Measurements from ENCODE around the gene MYO3B.

MYO3B gene

GRCh38 chr2:170651624-170652325 lies 473.8 kb downstream of the MYO3B start:
- no peak for TF ChIP-seq CTCF (IDR thresholded peaks at IDR 0.05; ENCODE audit: low read depth, low read length)
- no peak overlapping the region for H3K4me3 ChIP-seq (replicated peaks in 1 of 2; ENCODE audit: low read depth in 2 of 2, low read length in 2 of 2)
- no peak for DNase-seq (ENCODE audit: low read depth in 2 of 2)

GRCh38 chr2:170652637-170653417 lies 474.9 kb downstream of the MYO3B start:
- no peak for DNase-seq (ENCODE audit: low read depth in 2 of 2)
- no peak overlapping the region for H3K4me3 ChIP-seq (replicated peaks in 1 of 2; ENCODE audit: low read depth in 2 of 2, low read length in 2 of 2)
- no peak for TF ChIP-seq CTCF (IDR thresholded peaks at IDR 0.05; ENCODE audit: low read depth, low read length)

- no peak for TF ChIP-seq CTCF (IDR thresholded peaks at IDR 0.05; ENCODE audit: low read depth, low read length)
- DNase-seq (ENCODE audit: low read depth in 2 of 2), result no peak
- no peak overlapping the region for H3K4me3 ChIP-seq (replicated peaks in 1 of 2; ENCODE audit: low read depth in 2 of 2, low read length in 2 of 2)
Measured at GRCh38 chr2:170656669-170657068, 478.7 kb downstream of the MYO3B start.

- no peak overlapping the region for H3K4me3 ChIP-seq (replicated peaks in 1 of 2; ENCODE audit: low read depth in 2 of 2, low read length in 2 of 2)
- DNase-seq (ENCODE audit: low read depth in 2 of 2), result peak; percentile 1 to 22
- TF ChIP-seq CTCF (IDR thresholded peaks at IDR 0.05; ENCODE audit: low read depth, low read length), result no peak
Measured at GRCh38 chr2:170660409-170660808, 482.5 kb downstream of the MYO3B start.

GRCh38 chr2:170665743-170666142 lies 487.8 kb downstream of the MYO3B start:
- no peak overlapping the region for H3K4me3 ChIP-seq (replicated peaks in 1 of 2; ENCODE audit: low read depth in 2 of 2, low read length in 2 of 2)
- no peak for TF ChIP-seq CTCF (IDR thresholded peaks at IDR 0.05; ENCODE audit: low read depth, low read length)
- no peak for DNase-seq (ENCODE audit: low read depth in 2 of 2)

- no peak for TF ChIP-seq CTCF (IDR thresholded peaks at IDR 0.05; ENCODE audit: low read depth, low read length)
- no peak overlapping the region for H3K4me3 ChIP-seq (replicated peaks in 1 of 2; ENCODE audit: low read depth in 2 of 2, low read length in 2 of 2)
- no peak for DNase-seq (ENCODE audit: low read depth in 2 of 2)
Measured at GRCh38 chr2:170669909-170670308, 492.0 kb downstream of the MYO3B start.

Data from cardiac fibroblast (primary cell).